Mesenteric fat pad (tissue), 1 donor: ENCODE results near the gene ACTL6B. TPM values are rescaled to one million over a fixed set of nuclear protein-coding genes. Genes with fewer than 3 reads are reported as not detected.
A peak's percentile ranks its signal among the peaks of the same experiment; 100 is the strongest.

ENCODE experiments used
- DNase-seq: peaks from one replicate; pipeline ENCODE4 v3.0.0-alpha.2; 2020; ENCODE audit warnings: low spot score
- total RNA-seq: library from RNA; stranded (reverse); fragmentation: NEBNext Ultra II Directional; extraction: Animal tissue kit (Norgen Biotek cat#: 25700); gene quantifications from one replicate; pipeline ENCODE4 v1.2.1, GENCODE V29; 2021
- donor health status: DM: yes; HTN: yes; CAD: no.

The ACTL6B gene
- total RNA-seq, 1 donor from 2014 or later: not detected

DNA sequence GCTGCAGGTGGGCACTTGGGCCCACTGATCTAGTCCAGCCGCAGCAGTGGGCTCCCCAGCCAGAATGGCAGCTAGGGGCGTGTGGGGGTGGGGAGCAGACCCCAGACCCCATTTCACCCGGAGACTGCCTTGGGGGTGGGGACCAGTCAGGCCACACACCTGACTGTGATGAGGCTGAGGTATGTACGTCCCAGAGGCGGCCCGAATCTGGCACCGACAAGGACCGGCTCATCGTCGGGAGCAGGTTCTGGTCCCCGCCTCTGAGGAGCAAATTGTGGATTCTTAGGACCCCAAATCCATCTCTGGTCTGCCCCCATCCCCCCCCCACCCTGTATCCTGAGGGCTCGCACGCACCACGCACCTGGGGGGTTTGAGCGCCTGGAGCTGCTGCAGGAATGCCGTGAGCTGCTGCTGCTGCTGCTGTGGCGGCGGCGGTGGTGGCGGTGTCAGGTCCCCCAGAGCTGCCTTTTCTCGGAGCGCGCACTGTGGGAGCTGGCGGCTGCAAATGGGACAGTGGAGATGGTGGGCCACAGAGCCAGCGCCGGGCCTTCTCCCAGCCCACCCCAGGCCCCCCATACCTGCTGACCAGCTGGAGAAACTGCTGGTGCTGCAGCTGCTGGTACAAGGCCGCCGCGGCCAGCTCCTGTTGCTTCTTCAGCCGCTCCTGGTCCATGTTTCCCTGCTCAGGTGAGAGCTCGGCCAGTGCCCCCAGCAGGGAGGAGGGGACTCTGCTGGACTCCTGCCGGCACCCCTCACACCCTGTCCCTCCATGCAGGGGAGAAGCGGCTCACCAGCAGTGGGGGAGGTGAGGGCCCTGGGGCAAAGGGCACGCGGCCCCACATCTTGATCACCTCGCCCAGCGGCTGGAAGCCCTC is 27.6 kb upstream of the ACTL6B start:
- no peak for DNase-seq

DNA sequence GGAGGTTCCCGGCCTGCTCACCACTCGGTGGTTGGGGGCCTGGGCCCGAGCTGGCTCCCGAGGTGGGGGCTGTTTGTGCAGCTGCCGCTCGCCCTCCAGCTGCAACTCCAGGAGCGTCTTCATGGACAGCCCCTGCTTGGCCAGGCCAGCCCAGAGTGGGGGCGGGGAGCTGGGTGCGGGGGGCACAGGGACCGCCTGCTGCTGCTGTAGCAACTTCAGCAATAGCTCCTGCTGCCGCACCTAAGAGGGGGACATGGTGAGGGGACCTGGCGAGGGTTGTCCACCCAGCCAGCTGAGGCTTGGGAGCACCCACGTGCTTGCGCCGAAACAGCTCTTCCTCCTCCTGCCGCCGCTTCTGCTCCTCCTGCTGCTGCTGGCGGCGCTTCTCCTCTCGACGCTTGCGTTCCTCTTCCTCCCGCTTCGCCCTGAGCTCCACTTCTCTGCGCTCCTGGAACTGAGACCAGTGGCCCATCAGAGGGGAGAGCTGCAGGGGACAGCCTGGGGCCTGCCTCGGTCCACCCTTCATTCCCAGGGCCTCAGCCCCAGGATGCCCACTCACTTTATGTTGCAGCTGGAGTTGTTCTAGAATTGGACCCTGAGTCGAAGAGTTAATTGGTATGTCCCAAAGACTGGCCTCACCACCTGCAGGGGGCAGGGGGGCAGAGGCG is 26.9 kb upstream of the ACTL6B start:
- no peak for DNase-seq

- DNase-seq: no peak
Measured at GRCh38 chr7:100682228-100682741, 26.0 kb upstream of the ACTL6B start.

DNA sequence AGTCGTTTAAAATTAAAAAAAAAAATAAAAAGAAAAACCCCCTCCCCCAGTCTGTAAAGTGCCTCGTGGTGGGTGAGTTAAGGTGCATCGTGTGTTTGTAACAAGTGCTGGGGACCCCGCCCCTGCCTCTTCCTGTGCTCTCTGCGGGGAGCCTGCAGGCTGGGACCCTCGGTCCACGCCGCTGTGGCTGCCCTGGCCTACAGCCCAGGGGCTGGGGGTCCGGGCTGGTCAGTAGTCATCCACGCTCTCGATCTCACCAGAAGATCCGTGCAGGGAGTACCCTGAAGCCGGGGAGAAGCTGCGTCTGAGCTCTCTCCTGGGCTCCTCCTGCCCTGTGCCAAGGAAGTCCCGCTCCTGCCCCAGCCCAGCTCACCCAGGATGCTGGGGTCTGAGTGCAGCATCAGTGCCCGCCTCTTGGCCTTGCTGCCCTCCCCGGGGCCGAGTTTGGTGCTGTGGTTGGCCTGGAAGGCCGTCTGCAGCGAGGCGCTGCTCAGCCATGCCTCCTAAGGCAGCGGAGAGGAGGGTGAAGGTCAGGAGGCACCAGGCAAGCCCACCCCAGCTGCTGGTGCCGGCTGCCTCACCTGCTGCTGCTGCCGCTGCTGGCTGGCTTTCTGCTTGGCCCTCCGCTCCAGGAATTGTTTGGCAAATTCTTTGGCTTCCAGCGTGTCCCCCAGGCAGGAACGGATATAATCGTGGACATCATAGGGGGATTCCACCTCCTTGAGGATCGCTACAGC is 25.4 kb upstream of the ACTL6B start:
- no peak for DNase-seq

DNA sequence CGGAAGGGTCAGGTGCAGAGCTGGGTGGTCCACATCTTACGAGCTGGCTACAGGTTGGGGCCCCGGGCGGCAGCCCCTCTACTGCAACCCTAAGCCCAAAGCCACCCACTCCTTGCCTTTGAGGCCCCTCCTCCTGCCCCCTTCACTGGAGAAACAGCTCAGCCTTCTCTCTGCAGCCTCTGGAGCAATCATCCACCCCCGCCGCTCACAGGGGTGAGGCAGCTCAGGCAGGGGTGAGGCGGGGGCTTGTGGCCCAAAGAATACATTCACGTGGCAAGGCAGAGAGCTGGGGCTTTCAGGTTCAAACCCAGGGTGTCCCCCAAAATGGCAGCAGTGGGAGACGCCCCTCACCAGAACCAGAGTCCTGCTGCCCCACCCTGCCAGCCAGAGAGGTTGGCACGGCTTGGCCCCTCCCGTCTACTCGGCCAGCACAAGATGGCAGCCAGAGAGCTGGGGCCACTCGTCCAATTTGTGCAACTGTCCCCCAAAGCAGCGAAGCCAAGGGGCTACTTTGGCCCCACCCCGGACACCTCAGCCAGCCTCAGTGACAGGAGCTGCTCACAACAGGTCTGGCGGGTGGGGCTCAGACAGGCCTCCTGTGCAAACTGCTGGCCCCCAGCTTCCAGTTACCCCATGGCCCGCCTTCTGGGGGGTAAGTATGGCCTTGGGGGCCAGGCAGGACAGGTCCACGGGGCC is 24.5 kb upstream of the ACTL6B start:
- no peak for DNase-seq

- DNase-seq: no peak
Measured at GRCh38 chr7:100679927-100680575, 23.8 kb upstream of the ACTL6B start.

GRCh38 chr7:100679129-100679926 is 23.1 kb upstream of the ACTL6B start:
- no peak for DNase-seq

GRCh38 chr7:100678291-100678984 is 22.2 kb upstream of the ACTL6B start:
- DNase-seq: no peak

DNA sequence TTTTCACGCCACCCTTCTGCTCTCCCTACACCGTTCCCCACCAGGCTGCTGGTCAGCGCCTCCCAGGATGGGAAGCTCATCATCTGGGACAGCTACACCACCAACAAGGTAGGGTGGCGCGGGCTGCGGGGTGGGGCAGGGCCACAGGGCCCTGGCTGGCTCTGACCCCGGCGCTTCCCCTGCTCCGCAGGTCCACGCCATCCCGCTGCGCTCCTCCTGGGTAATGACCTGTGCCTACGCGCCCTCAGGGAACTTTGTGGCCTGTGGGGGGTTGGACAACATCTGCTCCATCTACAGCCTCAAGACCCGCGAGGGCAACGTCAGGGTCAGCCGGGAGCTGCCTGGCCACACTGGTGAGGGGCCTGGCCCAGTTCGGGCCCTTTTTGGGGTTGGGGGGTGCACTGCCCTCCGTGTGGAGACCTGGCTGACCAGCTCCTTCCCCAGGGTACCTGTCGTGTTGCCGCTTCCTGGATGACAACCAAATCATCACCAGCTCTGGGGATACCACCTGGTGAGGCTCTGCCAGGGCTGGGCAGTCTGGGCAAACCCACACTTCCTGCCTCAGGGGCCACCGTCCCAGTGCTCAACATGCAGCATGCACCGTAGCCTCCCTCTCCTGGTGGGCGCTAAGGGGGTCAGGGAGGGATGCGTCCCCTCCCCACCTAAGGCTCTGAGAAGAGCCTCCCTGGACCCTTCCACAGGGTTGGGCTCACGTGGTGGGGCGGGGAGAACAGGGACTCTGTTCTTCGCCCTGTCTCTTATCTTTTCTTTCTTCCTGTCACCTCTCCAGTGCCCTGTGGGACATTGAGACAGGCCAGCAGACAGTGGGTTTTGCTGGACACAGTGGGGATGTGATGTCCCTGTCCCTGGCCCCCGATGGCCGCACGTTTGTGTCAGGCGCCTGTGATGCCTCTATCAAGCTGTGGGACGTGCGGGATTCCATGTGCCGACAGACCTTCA is 21.3 kb upstream of the ACTL6B start:
- no peak for DNase-seq

DNA sequence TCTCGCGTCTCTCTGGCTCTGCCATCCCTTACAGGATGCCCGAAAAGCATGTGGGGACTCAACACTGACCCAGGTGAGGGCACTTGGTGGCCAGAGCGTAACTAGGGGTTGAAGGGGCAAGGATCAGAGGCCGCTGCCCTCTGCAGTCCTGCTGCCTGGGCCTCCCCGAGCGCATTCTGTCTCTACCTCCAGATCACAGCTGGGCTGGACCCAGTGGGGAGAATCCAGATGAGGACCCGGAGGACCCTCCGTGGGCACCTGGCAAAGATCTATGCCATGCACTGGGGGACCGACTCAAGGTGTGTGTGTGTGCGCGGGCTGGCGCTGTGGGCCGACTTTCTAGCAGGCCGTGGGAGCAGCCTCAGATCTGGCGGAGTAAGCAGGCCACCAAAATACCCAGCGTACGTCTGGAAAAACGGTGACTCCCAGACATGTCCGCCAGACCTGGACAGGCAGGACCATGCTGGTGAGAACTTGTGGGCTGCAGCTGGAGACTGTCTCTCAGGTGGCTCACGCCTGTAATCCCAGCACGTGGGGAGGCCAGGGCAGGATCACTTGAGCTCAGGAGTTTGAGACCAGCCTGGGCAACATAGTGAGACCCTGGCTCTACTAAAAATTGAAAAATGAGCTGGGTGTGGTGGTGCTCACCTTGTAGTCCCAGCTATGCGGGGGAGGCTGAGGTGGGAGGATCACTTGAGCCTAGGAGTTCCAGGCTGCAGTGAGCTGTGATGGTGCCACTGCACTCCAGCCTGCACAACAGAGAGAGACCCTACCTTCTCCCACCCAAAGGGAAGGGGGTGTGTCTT is 20.5 kb upstream of the ACTL6B start:
- no peak for DNase-seq

GRCh38 chr7:100675581-100676350 is 19.5 kb upstream of the ACTL6B start:
- no peak for DNase-seq

- no peak for DNase-seq
Measured at GRCh38 chr7:100675105-100675451, 18.8 kb upstream of the ACTL6B start.

- DNase-seq: no peak
Measured at GRCh38 chr7:100674411-100675104, 18.3 kb upstream of the ACTL6B start.

DNA sequence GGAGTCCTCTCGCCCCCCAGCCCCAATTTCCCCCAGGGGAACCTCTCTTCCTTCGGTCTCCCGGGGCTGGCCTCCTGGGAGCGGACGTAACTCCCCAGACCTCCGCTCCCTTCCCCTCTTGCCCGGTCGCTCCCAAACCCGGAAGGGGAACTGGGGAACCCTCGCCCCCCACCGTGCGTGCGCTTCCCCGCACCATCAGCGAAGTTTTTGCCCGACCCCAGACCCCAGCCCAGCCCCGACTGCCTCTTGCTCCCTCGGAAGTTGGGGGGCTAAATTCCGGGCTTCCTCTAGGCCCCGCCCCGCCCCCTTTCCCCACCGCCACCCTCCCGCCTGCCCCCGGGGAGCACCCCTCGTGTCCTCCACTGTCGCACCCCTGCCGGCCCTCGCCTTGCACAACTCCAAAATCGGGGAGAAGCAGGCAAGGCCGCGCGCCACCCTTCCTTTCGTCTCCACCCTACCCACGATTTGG is 17.7 kb upstream of the ACTL6B start:
- no peak for DNase-seq

DNA sequence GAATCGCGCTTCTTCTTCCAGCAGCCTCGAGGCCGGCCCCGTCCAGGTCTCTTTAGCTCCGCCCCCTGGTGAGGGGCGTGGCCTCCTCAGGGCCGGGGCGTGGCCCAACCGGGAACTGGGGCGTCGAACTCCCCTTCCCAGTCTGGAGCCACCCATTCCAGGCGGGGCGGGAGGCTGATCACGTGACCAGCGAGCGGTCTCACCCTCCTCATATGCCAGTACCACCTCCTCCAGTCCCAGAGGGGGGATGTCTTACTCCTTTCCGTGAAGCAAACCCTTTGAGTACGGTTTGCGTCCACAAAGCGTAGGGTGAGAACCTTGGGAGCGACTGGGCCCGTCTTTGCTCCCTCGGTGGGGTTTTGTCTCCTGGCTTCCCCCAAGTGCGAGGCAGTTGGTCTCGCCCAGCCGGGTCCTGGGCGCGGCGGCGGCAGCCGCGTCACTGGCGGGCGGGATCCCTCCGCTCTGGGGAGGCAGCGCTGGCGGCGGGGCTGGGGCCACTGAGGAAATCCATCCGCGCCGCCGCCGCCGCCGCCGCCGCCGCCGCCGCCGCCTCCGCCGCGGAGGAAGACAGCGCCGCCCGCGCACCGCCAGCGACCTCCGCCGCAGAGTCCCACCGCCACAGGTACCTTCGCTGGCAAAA is 17.2 kb upstream of the ACTL6B start, which contains the start of gene GNB2:
Gene GNB2 (plus strand): TSS at position 439 of the 640 bp plus-strand sequence. CDS start 2,526 bp downstream, outside the sequence.
- DNase-seq: peak; percentile 100
